Right atrium auricular region (tissue), 2 donors: ENCODE data around the gene ACOXL. TPM values are rescaled to one million over a fixed set of nuclear protein-coding genes. Genes with fewer than 3 reads are reported as not detected.

Source experiments
- DNase-seq: peaks from one replicate; pipeline ENCODE4 v3.0.0-alpha.2; 2019; ENCODE audit warnings: low spot score
- H3K27ac ChIP-seq, 2 donors: fragments of 200-600 bp; sonication (generic); 1 replicate in 1 of 2; 2 replicates in 1 of 2; pipeline ENCODE4 v1.5.1; 2016 to 2019
- H3K27me3 ChIP-seq, 2 donors: fragments of 200-600 bp; sonication (generic); one replicate each; pipeline versions ENCODE4 v1.5.1 to v1.6.0; 2017 to 2019
- H3K36me3 ChIP-seq: fragments of 200-600 bp; sonication (generic); one replicate; pipeline ENCODE4 v1.5.1; 2016
- H3K4me1 ChIP-seq, 2 donors: fragments of 200-600 bp; sonication (generic); one replicate each; pipeline versions ENCODE4 v1.5.1 to v1.6.0; 2017 to 2019
- H3K4me3 ChIP-seq, 2 donors: fragments of 200-600 bp; sonication (generic); 1 replicate in 1 of 2; 2 replicates in 1 of 2; pipeline ENCODE4 v1.5.1; 2017 to 2019; ENCODE audit warnings: mild to moderate bottlenecking in 1 of 2, moderate library complexity in 1 of 2
- H3K9me3 ChIP-seq, 2 donors: fragments of 200-600 bp; sonication (generic); one replicate each; pipeline ENCODE4 v1.5.1; 2019
- total RNA-seq, 2 donors: library from RNA; depleted of rRNA; stranded (reverse); fragments of >200 nt; gene quantifications; one replicate each; pipeline ENCODE4 v1.1.0, GENCODE V29; 2016
- TF ChIP-seq, protein P1 (sequence below), 2 donors: fragments of 200-600 bp; sonication (generic); IDR thresholded peaks; one replicate each; pipeline ENCODE4 v1.5.1; 2019; ENCODE audit warnings: antibody characterized with exemption in 2 of 2

ACOXL gene
- total RNA-seq, 2 donors from 2014 or later = 0.33 to 0.55 TPM

DNA sequence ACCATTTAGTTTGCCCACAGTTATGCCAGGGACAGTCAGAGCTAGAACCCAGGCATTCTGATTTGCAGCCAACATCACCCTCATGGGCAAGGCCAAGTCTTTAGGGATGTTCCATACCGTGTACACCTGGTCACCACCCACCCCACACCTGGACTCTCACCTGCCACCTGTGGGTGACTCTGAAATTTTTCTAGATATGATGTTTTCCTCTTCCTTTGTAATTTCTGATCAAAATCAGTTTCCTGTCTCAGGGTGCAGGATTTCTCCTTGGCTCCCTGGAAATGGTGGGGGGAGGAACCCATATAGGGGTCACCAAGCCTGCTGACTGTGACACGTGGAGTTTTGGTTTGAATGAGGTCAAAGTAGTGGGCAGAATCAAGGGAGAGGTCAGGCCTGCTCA lies 138.2 kb downstream of the ACOXL start:
- Histone ChIP-seq H3K27ac (no peak overlapping the region), H3K27me3 (no peaks in the 10 kb centered on the region), H3K36me3 (no peaks in the 10 kb centered on the region), H3K9me3 (no peaks in the 10 kb centered on the region), H3K4me1 (no peaks in the 10 kb centered on the region), H3K4me3 (no peak overlapping the region)
- DNase-seq = no peak
- TF ChIP-seq, protein P1, sequence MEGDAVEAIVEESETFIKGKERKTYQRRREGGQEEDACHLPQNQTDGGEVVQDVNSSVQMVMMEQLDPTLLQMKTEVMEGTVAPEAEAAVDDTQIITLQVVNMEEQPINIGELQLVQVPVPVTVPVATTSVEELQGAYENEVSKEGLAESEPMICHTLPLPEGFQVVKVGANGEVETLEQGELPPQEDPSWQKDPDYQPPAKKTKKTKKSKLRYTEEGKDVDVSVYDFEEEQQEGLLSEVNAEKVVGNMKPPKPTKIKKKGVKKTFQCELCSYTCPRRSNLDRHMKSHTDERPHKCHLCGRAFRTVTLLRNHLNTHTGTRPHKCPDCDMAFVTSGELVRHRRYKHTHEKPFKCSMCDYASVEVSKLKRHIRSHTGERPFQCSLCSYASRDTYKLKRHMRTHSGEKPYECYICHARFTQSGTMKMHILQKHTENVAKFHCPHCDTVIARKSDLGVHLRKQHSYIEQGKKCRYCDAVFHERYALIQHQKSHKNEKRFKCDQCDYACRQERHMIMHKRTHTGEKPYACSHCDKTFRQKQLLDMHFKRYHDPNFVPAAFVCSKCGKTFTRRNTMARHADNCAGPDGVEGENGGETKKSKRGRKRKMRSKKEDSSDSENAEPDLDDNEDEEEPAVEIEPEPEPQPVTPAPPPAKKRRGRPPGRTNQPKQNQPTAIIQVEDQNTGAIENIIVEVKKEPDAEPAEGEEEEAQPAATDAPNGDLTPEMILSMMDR (IDR thresholded peaks at IDR 0.05) = no peak

DNA sequence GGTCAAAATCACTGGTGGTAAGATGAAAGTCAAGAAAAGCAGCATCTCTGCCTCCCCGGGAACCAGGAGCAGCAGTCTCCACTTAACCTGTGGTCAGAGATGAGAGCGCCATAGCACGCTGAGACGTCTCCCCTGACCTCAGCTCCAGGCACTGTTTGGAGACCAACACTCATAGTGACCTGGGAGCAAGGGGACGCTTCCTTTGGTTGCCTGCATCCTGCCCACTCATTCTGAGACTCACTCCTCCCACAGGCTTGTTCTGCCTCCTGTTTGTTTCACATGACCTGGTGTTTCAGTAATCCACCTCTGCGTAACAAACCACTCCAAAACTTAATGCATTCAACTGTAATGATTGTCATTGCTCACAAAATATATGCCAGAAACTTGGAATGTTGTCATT lies 139.3 kb downstream of the ACOXL start:
- TF ChIP-seq, protein P1 (IDR thresholded peaks at IDR 0.05) = no peak
- Histone ChIP-seq H3K4me3 (no peak overlapping the region), H3K36me3 (no peaks in the 10 kb centered on the region), H3K27ac (no peak overlapping the region), H3K4me1 (no peaks in the 10 kb centered on the region), H3K27me3 (no peaks in the 10 kb centered on the region), H3K9me3 (no peaks in the 10 kb centered on the region)
- DNase-seq = no peak

DNA sequence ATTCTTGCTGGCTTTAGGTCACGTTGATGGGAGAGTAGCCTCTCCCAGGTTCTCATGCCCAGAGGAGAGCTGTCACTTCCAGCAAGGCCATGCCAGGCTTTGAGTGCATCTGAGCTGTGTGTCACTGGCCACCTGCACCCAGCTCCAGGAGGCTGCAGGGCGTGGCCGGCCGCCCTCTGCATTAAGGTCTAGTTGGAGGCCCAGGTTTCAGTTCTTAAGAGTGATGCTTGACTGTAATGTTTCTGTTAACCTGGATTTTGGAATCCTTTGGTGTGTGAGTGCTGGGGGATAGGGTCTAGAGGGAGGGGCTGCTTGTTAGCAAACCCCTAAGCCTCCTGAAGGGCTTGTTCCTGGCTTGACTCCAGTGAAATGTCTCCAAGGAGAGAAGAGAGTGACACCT lies 140.1 kb downstream of the ACOXL start:
- no peak for DNase-seq
- H3K36me3 ChIP-seq = no peaks in the 10 kb centered on the region
- no peaks in the 10 kb centered on the region for H3K9me3 ChIP-seq
- no peaks in the 10 kb centered on the region for H3K27me3 ChIP-seq
- H3K4me3 ChIP-seq = no peak overlapping the region
- TF ChIP-seq, protein P1 (IDR thresholded peaks at IDR 0.05) = no peak
- H3K4me1 ChIP-seq = no peaks in the 10 kb centered on the region
- H3K27ac ChIP-seq = no peak overlapping the region

DNA sequence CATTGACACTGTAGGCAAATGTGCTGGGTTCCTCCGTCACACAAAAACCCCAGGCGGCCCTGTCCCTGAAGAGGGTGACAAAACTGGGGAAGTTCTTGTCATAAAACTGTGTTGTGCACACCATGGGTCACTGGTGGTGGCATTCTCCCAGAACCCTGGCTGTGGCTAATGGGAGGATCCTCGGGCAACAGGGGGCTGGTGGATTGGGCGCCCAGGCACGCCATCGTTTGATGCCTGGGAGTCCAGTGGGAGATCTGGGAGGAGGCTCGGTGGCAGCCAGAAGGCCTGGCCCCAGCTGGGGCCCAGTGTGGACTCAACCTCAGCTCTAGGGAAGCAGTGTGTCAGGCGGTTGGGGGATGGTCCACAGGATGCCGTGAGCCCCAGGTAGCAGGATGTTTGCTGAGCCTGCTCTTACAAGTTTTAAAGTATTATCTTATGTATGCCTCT lies 140.7 kb downstream of the ACOXL start:
- TF ChIP-seq, protein P1 (IDR thresholded peaks at IDR 0.05) = no peak
- no peak overlapping the region for H3K4me3 ChIP-seq
- H3K4me1 ChIP-seq = no peaks in the 10 kb centered on the region
- no peak for DNase-seq
- H3K36me3 ChIP-seq = no peaks in the 10 kb centered on the region
- no peaks in the 10 kb centered on the region for H3K9me3 ChIP-seq
- no peaks in the 10 kb centered on the region for H3K27me3 ChIP-seq
- H3K27ac ChIP-seq = no peak overlapping the region

DNA sequence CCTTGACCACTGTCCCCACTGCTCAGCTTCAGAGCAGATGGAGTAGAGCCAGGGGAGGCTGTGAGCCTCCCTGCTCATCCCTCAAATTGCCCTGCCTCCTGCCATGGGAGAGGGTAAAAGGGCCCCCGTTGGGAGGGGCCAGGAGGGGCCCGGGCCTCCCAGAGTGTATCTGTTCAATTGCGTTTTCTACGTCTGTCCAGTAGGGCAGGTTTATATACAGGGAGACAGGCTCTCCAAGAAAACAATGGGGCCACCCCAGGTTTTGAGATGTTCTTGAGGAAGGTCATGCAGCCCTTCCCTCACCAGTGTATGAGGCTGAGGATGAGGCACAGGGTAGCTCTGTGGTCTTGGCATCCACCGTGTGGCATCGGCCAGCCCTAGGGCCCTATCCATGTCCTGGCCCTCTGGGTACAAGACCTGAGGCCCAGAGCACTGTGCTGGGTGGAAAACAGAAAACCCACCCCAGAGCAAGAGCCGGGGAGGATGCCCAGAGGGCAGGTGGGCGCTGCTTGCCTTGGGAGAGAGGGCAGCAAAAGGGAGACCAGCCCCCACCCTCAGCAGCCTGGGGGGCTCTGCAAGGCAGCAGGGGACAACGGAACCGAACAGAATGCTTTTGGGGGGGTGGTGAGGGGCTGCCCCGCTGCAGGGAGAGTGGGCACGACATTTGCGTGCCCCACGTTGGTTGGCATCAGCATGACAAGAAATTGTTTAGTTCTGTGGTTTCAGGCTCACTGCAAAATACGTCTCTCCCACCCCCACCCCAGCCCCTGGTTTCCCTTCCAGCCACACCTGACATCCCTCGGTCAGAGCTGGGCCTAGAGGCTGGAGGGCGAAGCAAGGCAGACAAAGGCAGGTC lies 141.5 kb downstream of the ACOXL start:
- no peaks in the 10 kb centered on the region for H3K27me3 ChIP-seq
- H3K9me3 ChIP-seq = no peaks in the 10 kb centered on the region
- H3K4me3 ChIP-seq = no peak overlapping the region
- no peaks in the 10 kb centered on the region for H3K36me3 ChIP-seq
- TF ChIP-seq, protein P1 (IDR thresholded peaks at IDR 0.05) = no peak
- no peak for DNase-seq
- no peak overlapping the region for H3K27ac ChIP-seq
- H3K4me1 ChIP-seq = no peaks in the 10 kb centered on the region
